CD14-positive monocyte (primary cell): ENCODE results near the gene PHF21B. TPM values are rescaled to one million over a fixed set of nuclear protein-coding genes. Genes with fewer than 3 reads are reported as not detected.

Experiments used
- DNase-seq, 3 donors: peaks; one replicate each; pipeline ENCODE4 v3.0.0-alpha.2; 2011 to 2022
- H2AFZ ChIP-seq: 2 replicates; pipeline ENCODE4 v1.6.0; 2012; ENCODE audit warnings: mild to moderate bottlenecking, low read depth, low read length, inconsistent platforms; ENCODE audit not compliant: insufficient read depth, poor library complexity, severe bottlenecking
- H3K27ac ChIP-seq, 2 donors: 1 replicate in 1 of 2; 2 replicates in 1 of 2; pipeline ENCODE4 v1.5.1; 2012 to 2013; ENCODE audit warnings: low read length in 2 of 2, control low read depth in 1 of 2, inconsistent platforms in 1 of 2, low read depth in 1 of 2, mild to moderate bottlenecking in 1 of 2
- H3K27me3 ChIP-seq, 2 donors: one replicate each; pipeline versions ENCODE4 v1.6.0 to v1.6.1; 2011 to 2013; ENCODE audit warnings: low read length in 2 of 2; ENCODE audit not compliant: control insufficient read depth in 2 of 2, insufficient read depth in 2 of 2
- H3K36me3 ChIP-seq, 2 donors: replicated peaks in 1 of 2; 1 replicate in 1 of 2; 2 replicates in 1 of 2; pipeline versions ENCODE4 v1.5.1 to v1.6.1; 2012 to 2013; ENCODE audit warnings: low read length in 2 of 2, control low read depth in 1 of 2, inconsistent platforms in 1 of 2, mild to moderate bottlenecking in 1 of 2; ENCODE audit not compliant: insufficient read depth in 2 of 2, control insufficient read depth in 1 of 2
- H3K4me1 ChIP-seq, 2 donors: 1 replicate in 1 of 2; 2 replicates in 1 of 2; pipeline versions ENCODE4 v1.5.1 to v1.6.1; 2012 to 2013; ENCODE audit warnings: low read length in 2 of 2, control low read depth in 1 of 2, inconsistent platforms in 1 of 2, mild to moderate bottlenecking in 1 of 2, moderate library complexity in 1 of 2; ENCODE audit not compliant: insufficient read depth in 2 of 2, control insufficient read depth in 1 of 2
- H3K4me2 ChIP-seq: replicated peaks from 2 replicates; pipeline ENCODE3; 2012; ENCODE audit warnings: low read length, moderate library complexity, mild to moderate bottlenecking; ENCODE audit not compliant: poor library complexity, severe bottlenecking; ENCODE audit errors: extremely low read depth
- H3K4me3 ChIP-seq, 3 experiments: fragments of 200-600 bp in 1 of 3; sonication (generic) in 1 of 3; replicated peaks in 1 of 3; 1 replicate in 2 of 3; 2 replicates in 1 of 3; pipeline ENCODE4 v1.5.1; 2011 to 2013; ENCODE audit warnings: low read length in 3 of 3, mild to moderate bottlenecking in 3 of 3, control low read depth in 2 of 3, low read depth in 2 of 3, inconsistent platforms in 1 of 3, moderate library complexity in 1 of 3
- H3K79me2 ChIP-seq: 2 replicates; pipeline ENCODE4 v1.6.0; 2012; ENCODE audit warnings: mild to moderate bottlenecking, control low read depth, inconsistent platforms, low read length, moderate library complexity; ENCODE audit not compliant: insufficient read depth
- H3K9ac ChIP-seq: 2 replicates; pipeline ENCODE4 v1.6.0; 2017; ENCODE audit warnings: low read length, mild to moderate bottlenecking; ENCODE audit not compliant: insufficient read depth, poor library complexity, severe bottlenecking
- H3K9me3 ChIP-seq, 2 donors: replicated peaks in 1 of 2; 1 replicate in 1 of 2; 2 replicates in 1 of 2; pipeline versions ENCODE4 v1.5.1 to v1.6.1; 2012 to 2013; ENCODE audit warnings: low read length in 2 of 2, control low read depth in 1 of 2; ENCODE audit not compliant: control insufficient read depth in 1 of 2, insufficient read depth in 1 of 2
- H4K20me1 ChIP-seq: 2 replicates; pipeline ENCODE4 v1.6.0; 2012; ENCODE audit warnings: mild to moderate bottlenecking, low read length, control low read depth, moderate library complexity; ENCODE audit not compliant: insufficient read depth
- H3K27ac Mint-ChIP-seq, 7 donors: one replicate each; pipeline ENCODE4 v1.8.0; 2020; ENCODE audit warnings: mild to moderate bottlenecking in 7 of 7, mixed read lengths in 7 of 7, moderate library complexity in 6 of 7, inconsistent platforms in 2 of 7
- H3K27me3 Mint-ChIP-seq, 3 donors: one replicate each; pipeline ENCODE4 v1.8.0; 2021 to 2022; ENCODE audit warnings: low read depth in 3 of 3, mild to moderate bottlenecking in 3 of 3, mixed read lengths in 3 of 3, moderate library complexity in 3 of 3, inconsistent platforms in 1 of 3
- H3K36me3 Mint-ChIP-seq, 2 donors: one replicate each; pipeline ENCODE4 v1.8.0; 2020; ENCODE audit warnings: mixed read lengths in 2 of 2, inconsistent platforms in 1 of 2, mild to moderate bottlenecking in 1 of 2
- H3K4me1 Mint-ChIP-seq: one replicate; pipeline ENCODE4 v1.8.0; 2020; ENCODE audit warnings: mild to moderate bottlenecking, mixed read lengths
- H3K4me3 Mint-ChIP-seq, 2 donors: one replicate each; pipeline ENCODE4 v1.8.0; 2020; ENCODE audit warnings: mild to moderate bottlenecking in 2 of 2, mixed read lengths in 2 of 2, moderate library complexity in 1 of 2
- H3K9me3 Mint-ChIP-seq, 7 donors: one replicate each; pipeline ENCODE4 v1.8.0; 2020 to 2022; ENCODE audit warnings: mixed read lengths in 7 of 7, mild to moderate bottlenecking in 6 of 7, moderate library complexity in 6 of 7, inconsistent platforms in 2 of 7
- CTCF ChIP-seq: fragments of 200-600 bp; IDR thresholded peaks from one replicate; pipeline ENCODE4 v1.8.0; 2022; ENCODE audit warnings: antibody characterized with exemption, mild to moderate bottlenecking
- WGBS: methylation state at CpG from one replicate; pipeline ENCODE4 v1.1.5; 2013; ENCODE audit warnings: missing lambda C conversion rate; ENCODE audit not compliant: insufficient coverage; 5-methylcytosine and 5-hydroxymethylcytosine counted together
- intact Hi-C, 2 donors: fragments of 100-400 bp; cut with micrococcal nuclease; formaldehyde crosslinking; loops; one replicate each; pipeline versions ENCODE4 v1.15.0 to v1.15.1; 2023
- polyA plus RNA-seq, 3 donors: library from polyadenylated mRNA; depleted of rRNA in 1 of 3; unstranded in 2 of 3; stranded (reverse) in 1 of 3; fragments of 300-500 nt in 2 of 3; fragments of >200 nt in 1 of 3; fragmentation: Illumina TruSeq in 2 of 3; gene quantifications; 1 replicate in 2 of 3; 2 replicates in 1 of 3; pipeline ENCODE4 v1.2.3, GENCODE V29; 2012 to 2021

Gene PHF21B
- polyA plus RNA-seq, 3 donors: not detected

GRCh38 chr22:44842417-44842816, 167.4 kb downstream of the PHF21B start:
- 91% methylated on average over 2 of the region's 7 CpGs for WGBS
- Mint-ChIP-seq H3K36me3 (no peaks in the 10 kb centered on the region), H3K9me3 (peaks cover 3 to 19% (median 15%) of the 10 kb centered on the region in 7 donors), H3K4me3 (no peak overlapping the region), H3K27ac (no peak overlapping the region), H3K27me3 (peaks cover 2 to 9% (median 9%) of the 10 kb centered on the region in 3 donors), H3K4me1 (no peaks in the 10 kb centered on the region)
- no peaks in the 10 kb centered on the region for H4K20me1 ChIP-seq
- H2AFZ ChIP-seq: no peak overlapping the region
- no peak overlapping the region for H3K4me2 ChIP-seq
- H3K79me2 ChIP-seq: no peaks in the 10 kb centered on the region
- no peak overlapping the region for H3K9ac ChIP-seq
- H3K36me3 ChIP-seq: no peaks in the 10 kb centered on the region
- no peak for DNase-seq
- H3K27me3 ChIP-seq: no peaks in the 10 kb centered on the region
- H3K4me1 ChIP-seq: no peaks in the 10 kb centered on the region
- intact Hi-C loops: no loop called here
- no peak for TF ChIP-seq CTCF
- peaks cover 0 to 13% of the 10 kb centered on the region in 2 donors for H3K9me3 ChIP-seq
- no peak overlapping the region for H3K4me3 ChIP-seq
- no peak overlapping the region for H3K27ac ChIP-seq

GRCh38 chr22:44840611-44841322, 169.0 kb downstream of the PHF21B start:
- no peaks in the 10 kb centered on the region for H3K79me2 ChIP-seq
- DNase-seq: no peak
- H3K4me3 ChIP-seq: no peak overlapping the region
- no peak overlapping the region for H2AFZ ChIP-seq
- H3K4me2 ChIP-seq: no peak overlapping the region
- WGBS: 57% methylated on average over 26 of the region's 30 CpGs
- peaks cover 3 to 9% (median 9%) of the 10 kb centered on the region in 3 donors for H3K27me3 Mint-ChIP-seq
- no peaks in the 10 kb centered on the region for H3K4me1 Mint-ChIP-seq
- no peak overlapping the region for H3K9ac ChIP-seq
- intact Hi-C loops: no loop called here
- no peak overlapping the region for H3K4me3 Mint-ChIP-seq
- H3K36me3 Mint-ChIP-seq: no peaks in the 10 kb centered on the region
- no peak for TF ChIP-seq CTCF
- no peaks in the 10 kb centered on the region for H4K20me1 ChIP-seq
- H3K4me1 ChIP-seq: no peaks in the 10 kb centered on the region
- H3K36me3 ChIP-seq: no peaks in the 10 kb centered on the region
- H3K27ac Mint-ChIP-seq: no peak overlapping the region
- peaks cover 3 to 24% (median 17%) of the 10 kb centered on the region in 7 donors for H3K9me3 Mint-ChIP-seq
- H3K27ac ChIP-seq: no peak overlapping the region
- peaks cover 5 to 15% of the 10 kb centered on the region in 2 donors for H3K9me3 ChIP-seq
- no peaks in the 10 kb centered on the region for H3K27me3 ChIP-seq
